HCT116 (cell line): ENCODE data around the gene REPS1. TPM values are rescaled to one million over a fixed set of nuclear protein-coding genes. Genes with fewer than 3 reads are reported as not detected.

ENCODE experiments used
- ATAC-seq: fragments of 200-7000 bp; cut with Tn5 transposase; 2 replicates; pipeline ENCODE4 v1.9.1; 2020; ENCODE audit warnings: mild to moderate bottlenecking, moderate library complexity
- BruUV-seq: library from RNA; stranded (reverse); fragments of 400-500 nt; replicated peaks from 2 replicates; lab custom pipeline; 2021; lab: Mats Ljungman, UMichigan
- CTCF ChIA-PET: fragments of 300-600 bp; sonication (Branson Sonifier 250); formaldehyde crosslinking; loops from one replicate; lab custom pipeline; 2021; ENCODE audit warnings: antibody characterized with exemption; lab: Charles Lee
- POLR2A ChIA-PET: fragments of 300-600, 350-600 bp; sonication (Branson Sonifier 250); formaldehyde crosslinking; loops from one replicate; lab custom pipeline; 2021; ENCODE audit warnings: antibody characterized with exemption; lab: Charles Lee
- RAD21 ChIA-PET, 2 experiments: fragments of 300-600 bp; sonication (Branson Sonifier 250); formaldehyde crosslinking; loops; one replicate each; lab custom pipeline; 2023; ENCODE audit warnings: low total read pairs in 2 of 2; ENCODE audit not compliant: uncharacterized antibody in 2 of 2, unreplicated experiment in 2 of 2, low non-redundant PET in 1 of 2; lab: Charles Lee
- DNase-seq: peaks from one replicate; pipeline ENCODE4 v3.0.0-alpha.2; 2010; ENCODE audit warnings: low read depth, low spot score
- H2AFZ ChIP-seq: fragments of 200-600 bp; shearing (Covaris generic), sonication (generic); 2 replicates; pipeline ENCODE4 v1.6.1; 2017; ENCODE audit warnings: low read depth, mixed run types, mixed read lengths, antibody characterized with exemption, low read length; ENCODE audit not compliant: poor library complexity, severe bottlenecking
- H3K27ac ChIP-seq: 2 replicates; pipeline ENCODE4 v1.5.1; 2012; ENCODE audit warnings: low read depth, low read length
- H3K27me3 ChIP-seq: fragments of 200-600 bp; sonication (generic); 2 replicates; pipeline ENCODE4 v1.6.1; 2016; ENCODE audit warnings: mixed run types, low read length, mixed read lengths; ENCODE audit not compliant: insufficient read depth
- H3K36me3 ChIP-seq, 2 experiments: fragments of 200-500 bp in 1 of 2; fragments of 200-600 bp in 1 of 2; sonication (Bioruptor generic) in 1 of 2; sonication (generic) in 1 of 2; 2 replicates each; pipeline versions ENCODE4 v1.5.1 to v1.6.1; 2014 to 2016; ENCODE audit warnings: low read length in 2 of 2, inconsistent platforms in 1 of 2, mixed read lengths in 1 of 2, mixed run types in 1 of 2; ENCODE audit not compliant: insufficient read depth in 2 of 2, control insufficient read depth in 1 of 2
- H3K4me1 ChIP-seq, 2 experiments: fragments of 200-600 bp in 1 of 2; sonication (generic) in 1 of 2; 2 replicates each; pipeline versions ENCODE4 v1.5.1 to v1.6.1; 2012 to 2017; ENCODE audit warnings: low read length in 2 of 2, inconsistent platforms in 1 of 2, mild to moderate bottlenecking in 1 of 2, mixed read lengths in 1 of 2, mixed run types in 1 of 2, moderate library complexity in 1 of 2; ENCODE audit not compliant: insufficient read depth in 2 of 2, control insufficient read depth in 1 of 2
- H3K4me2 ChIP-seq: fragments of 200-600 bp; sonication (generic); 2 replicates; pipeline ENCODE4 v1.6.1; 2017; ENCODE audit warnings: mixed run types, low read length, mixed read lengths
- H3K4me3 ChIP-seq, 2 experiments: fragments of 200-600 bp in 1 of 2; sonication (generic) in 1 of 2; replicated peaks in 1 of 2; 2 replicates each; pipeline ENCODE4 v1.5.1; 2011 to 2016; ENCODE audit warnings: low read length in 2 of 2, control low read depth in 1 of 2, low read depth in 1 of 2, mild to moderate bottlenecking in 1 of 2, mixed read lengths in 1 of 2, mixed run types in 1 of 2
- H3K79me2 ChIP-seq: fragments of 200-600 bp; sonication (generic); 2 replicates; pipeline ENCODE4 v1.6.1; 2017; ENCODE audit warnings: mild to moderate bottlenecking, mixed run types, low read length, moderate library complexity, mixed read lengths; ENCODE audit not compliant: insufficient read depth
- H3K9ac ChIP-seq: fragments of 200-600 bp; sonication (generic); 2 replicates; pipeline ENCODE4 v1.6.1; 2016; ENCODE audit warnings: low read length, mixed read lengths
- H3K9me2 ChIP-seq: fragments of 200-600 bp; sonication (generic), shearing (Covaris generic); 2 replicates; pipeline ENCODE4 v1.6.1; 2017; ENCODE audit warnings: mixed run types, mild to moderate bottlenecking, moderate library complexity; ENCODE audit not compliant: insufficient read depth
- H3K9me3 ChIP-seq, 2 experiments: fragments of 200-500 bp in 1 of 2; fragments of 200-600 bp in 1 of 2; sonication (Bioruptor generic) in 1 of 2; sonication (generic) in 1 of 2; 2 replicates each; pipeline ENCODE4 v1.6.1; 2014 to 2017; ENCODE audit warnings: low read length in 2 of 2, mixed read lengths in 2 of 2, inconsistent platforms in 1 of 2, low read depth in 1 of 2, mild to moderate bottlenecking in 1 of 2, mixed run types in 1 of 2, moderate library complexity in 1 of 2; ENCODE audit not compliant: control insufficient read depth in 1 of 2, insufficient read depth in 1 of 2
- H4K20me1 ChIP-seq: fragments of 200-600 bp; sonication (generic), shearing (Covaris generic); 2 replicates; pipeline ENCODE4 v1.6.1; 2017; ENCODE audit warnings: mixed run types, mild to moderate bottlenecking, moderate library complexity; ENCODE audit not compliant: insufficient read depth
- EGR1 ChIP-seq: IDR thresholded peaks from 2 replicates; pipeline ENCODE4 v1.6.1; 2012; ENCODE audit warnings: low read depth
- JUND ChIP-seq: IDR thresholded peaks from 2 replicates; pipeline ENCODE4 v1.6.1; 2012
- POLR2AphosphoS5 ChIP-seq: IDR thresholded peaks from 2 replicates; pipeline ENCODE4 v1.6.1; 2011; ENCODE audit warnings: mild to moderate bottlenecking, low read depth, low read length, moderate library complexity
- SIN3A ChIP-seq: IDR thresholded peaks from 2 replicates; pipeline ENCODE4 v1.6.1; 2012; ENCODE audit warnings: low read depth
- TCF7L2 ChIP-seq: IDR thresholded peaks from 2 replicates; pipeline ENCODE4 v1.7.0; 2011; ENCODE audit warnings: borderline replicate concordance, inconsistent platforms; ENCODE audit not compliant: insufficient read depth, insufficient read length; ENCODE audit errors: extremely low read depth
- YY1 ChIP-seq: IDR thresholded peaks from 2 replicates; pipeline ENCODE4 v1.6.1; 2011; ENCODE audit warnings: low read length, low read depth, moderate library complexity, mild to moderate bottlenecking; ENCODE audit not compliant: insufficient replicate concordance; ENCODE audit errors: extremely low read depth
- ZFX ChIP-seq: fragments of 450-650 bp; IDR thresholded peaks from 2 replicates; pipeline ENCODE4 v1.6.1; 2017
- intact Hi-C: fragments of 100-400 bp; cut with micrococcal nuclease; formaldehyde crosslinking; loops from 2 replicates; pipeline ENCODE4 v1.10.0; 2022
- total RNA-seq: library from RNA; stranded (reverse); gene quantifications from one replicate; pipeline ENCODE4 v1.2.1, GENCODE V29; 2021; ENCODE audit not compliant: unreplicated experiment
- TF ChIP-seq, protein P1 (sequence below): IDR thresholded peaks from 2 replicates; pipeline ENCODE4 v1.6.1; 2012
- TF ChIP-seq, protein P2 (sequence below), 3 experiments: fragments of 200-600 bp in 1 of 3; sonication (generic) in 1 of 3; IDR thresholded peaks in 2 of 3; conservative IDR thresholded peaks in 1 of 3; 2 replicates each; pipeline ENCODE4 v1.5.1; 2012 to 2017; ENCODE audit warnings: low read depth in 2 of 3, low read length in 2 of 3, antibody characterized with exemption in 1 of 3, borderline replicate concordance in 1 of 3, control low read depth in 1 of 3, mild to moderate bottlenecking in 1 of 3, mixed read lengths in 1 of 3, mixed run types in 1 of 3, moderate library complexity in 1 of 3; ENCODE audit not compliant: insufficient read depth in 1 of 3

REPS1 gene
- total RNA-seq, 1 experiment from 2014 or later = 52.7 TPM

DNA sequence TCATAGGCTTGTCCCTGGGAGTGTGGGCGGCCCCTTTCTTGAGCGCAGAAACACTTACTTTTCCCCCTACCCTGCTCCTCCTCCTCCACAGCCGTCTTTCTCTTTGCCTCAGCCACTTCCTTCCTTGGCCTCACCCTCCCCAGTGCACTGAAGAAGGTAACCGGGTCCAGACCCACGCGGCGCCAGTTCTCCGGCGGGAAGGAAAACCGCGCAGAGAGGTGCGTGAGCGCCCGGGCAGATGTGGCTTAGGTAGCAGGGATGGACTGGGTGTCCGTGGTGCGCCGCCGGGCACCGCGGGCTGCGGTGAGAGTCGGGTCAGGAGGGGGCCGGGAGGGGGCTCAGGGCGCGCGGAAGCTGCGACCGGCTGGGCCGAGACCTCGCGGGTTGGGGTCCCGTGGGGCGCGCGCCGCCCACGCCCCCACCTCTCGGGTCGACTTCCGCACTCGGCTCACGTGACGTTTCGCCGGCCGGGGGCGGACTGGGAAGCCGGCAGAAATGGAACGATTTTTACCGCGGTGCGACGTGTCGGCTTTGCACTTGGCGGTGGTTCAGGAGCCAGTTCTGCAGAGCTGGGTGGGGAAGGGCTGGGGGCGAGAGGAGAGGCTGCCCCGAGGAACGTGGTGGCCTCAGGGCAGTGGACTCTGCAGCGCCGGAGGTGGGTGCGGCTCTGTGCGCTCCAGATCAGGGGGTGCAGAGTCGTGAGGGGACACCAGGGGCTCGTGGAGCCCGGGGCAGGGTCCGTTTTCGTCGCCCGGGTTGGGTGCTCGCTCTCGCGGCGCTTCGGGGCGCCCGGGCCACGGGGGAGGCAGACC lies 40.8 kb upstream of the REPS1 start, which contains the start of gene ABRACL (continued):
- TF ChIP-seq YY1 = no peak
- no peak for TF ChIP-seq SIN3A
- no peak for TF ChIP-seq JUND
- TF ChIP-seq, protein P1, sequence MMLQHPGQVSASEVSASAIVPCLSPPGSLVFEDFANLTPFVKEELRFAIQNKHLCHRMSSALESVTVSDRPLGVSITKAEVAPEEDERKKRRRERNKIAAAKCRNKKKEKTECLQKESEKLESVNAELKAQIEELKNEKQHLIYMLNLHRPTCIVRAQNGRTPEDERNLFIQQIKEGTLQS = no peak
- peak; percentile 92 for TF ChIP-seq EGR1

DNA sequence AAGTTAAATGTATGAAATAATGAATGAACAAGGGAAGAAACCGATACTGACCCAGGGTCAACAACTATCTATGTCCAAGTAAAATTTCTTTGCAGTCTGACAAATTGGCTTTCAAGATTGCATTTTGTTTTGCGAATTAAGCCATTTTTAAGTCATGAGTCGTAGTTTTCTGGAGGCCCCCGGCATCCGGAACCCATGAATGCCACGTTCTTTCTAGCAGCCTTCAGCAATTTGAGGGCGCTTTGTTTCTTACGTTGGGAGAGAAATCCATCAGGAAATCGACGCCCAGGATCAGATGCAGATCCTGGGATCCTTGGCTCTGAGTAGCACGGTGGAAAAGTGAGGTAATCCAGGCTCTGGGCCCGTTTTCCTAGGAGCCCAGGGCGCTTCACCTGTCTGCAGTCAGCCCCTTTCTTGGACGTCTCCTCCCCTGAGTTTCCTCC lies 40.2 kb upstream of the REPS1 start:
- RAD21 ChIA-PET = no interaction called here
- H2AFZ ChIP-seq = peak overlapping the region; percentile 63

More for the DNA sequence above, 40.2 kb upstream of the REPS1 start:
- intact Hi-C loops = loop anchor here (2.0 kb wide), 1 partner anchor 39 kb away; the partner anchor contains the start of gene REPS1
- Histone ChIP-seq H3K79me2 (peaks cover 10% of the 10 kb centered on the region), H3K27me3 (no peaks in the 10 kb centered on the region), H3K4me3 (peak overlapping the region; percentile 71 to 75), H3K4me2 (peak overlapping the region; percentile 75), H3K4me1 (peaks cover 0 to 25% of the 10 kb centered on the region in 2 experiments; a peak in 3 of 4 replicates), H3K9ac (peak overlapping the region; percentile 69), H3K9me3 (no peaks in the 10 kb centered on the region), H4K20me1 (no peaks in the 10 kb centered on the region), H3K36me3 (no peaks in the 10 kb centered on the region), H3K9me2 (no peaks in the 10 kb centered on the region), H3K27ac (peak overlapping the region; percentile 61)
- BruUV-seq = no TSS peak
- ATAC-seq (no peak), DNase-seq (no peak)
- ChIA-PET CTCF (no interaction called here), POLR2A (interaction anchor here (0.9 to 1.0 kb wide), 2 partner anchors 11 to 13 kb away, joined by 3 read pairs; no protein-coding TSS in a partner anchor)
- 0 out of 2 replicates have a peak, but pooled peaks have one; percentile 4 for TF ChIP-seq ZFX
- peak; percentile 75; the same call in 1 of the 2 replicates for TF ChIP-seq POLR2AphosphoS5
- TF ChIP-seq, protein P2, sequence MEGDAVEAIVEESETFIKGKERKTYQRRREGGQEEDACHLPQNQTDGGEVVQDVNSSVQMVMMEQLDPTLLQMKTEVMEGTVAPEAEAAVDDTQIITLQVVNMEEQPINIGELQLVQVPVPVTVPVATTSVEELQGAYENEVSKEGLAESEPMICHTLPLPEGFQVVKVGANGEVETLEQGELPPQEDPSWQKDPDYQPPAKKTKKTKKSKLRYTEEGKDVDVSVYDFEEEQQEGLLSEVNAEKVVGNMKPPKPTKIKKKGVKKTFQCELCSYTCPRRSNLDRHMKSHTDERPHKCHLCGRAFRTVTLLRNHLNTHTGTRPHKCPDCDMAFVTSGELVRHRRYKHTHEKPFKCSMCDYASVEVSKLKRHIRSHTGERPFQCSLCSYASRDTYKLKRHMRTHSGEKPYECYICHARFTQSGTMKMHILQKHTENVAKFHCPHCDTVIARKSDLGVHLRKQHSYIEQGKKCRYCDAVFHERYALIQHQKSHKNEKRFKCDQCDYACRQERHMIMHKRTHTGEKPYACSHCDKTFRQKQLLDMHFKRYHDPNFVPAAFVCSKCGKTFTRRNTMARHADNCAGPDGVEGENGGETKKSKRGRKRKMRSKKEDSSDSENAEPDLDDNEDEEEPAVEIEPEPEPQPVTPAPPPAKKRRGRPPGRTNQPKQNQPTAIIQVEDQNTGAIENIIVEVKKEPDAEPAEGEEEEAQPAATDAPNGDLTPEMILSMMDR (IDR thresholded peaks at IDR 0.05 in 2 of 3, conservative IDR thresholded peaks at IDR 0.05 in 1 of 3; ENCODE audit: borderline replicate concordance in 1 of 3, insufficient read depth in 1 of 3, low read depth in 2 of 3, low read length in 2 of 3) = no peak
- TF ChIP-seq JUND = 0 out of 2 replicates have a peak, but pooled peaks have one; percentile 0
- no peak for TF ChIP-seq TCF7L2
